Measurements from ENCODE around the gene OR6X1. TPM values are rescaled to one million over a fixed set of nuclear protein-coding genes. Genes with fewer than 3 reads are reported as not detected.
A peak's percentile ranks its signal among the peaks of the same experiment; 100 is the strongest.
"Not testable (repeated sequence)": the region's sequence is repeated elsewhere in the genome, so short reads cannot be mapped to it uniquely, and the experiment has no call there.

Gene OR6X1
- total RNA-seq, 1 donor from 2014 or later: not detected

DNA sequence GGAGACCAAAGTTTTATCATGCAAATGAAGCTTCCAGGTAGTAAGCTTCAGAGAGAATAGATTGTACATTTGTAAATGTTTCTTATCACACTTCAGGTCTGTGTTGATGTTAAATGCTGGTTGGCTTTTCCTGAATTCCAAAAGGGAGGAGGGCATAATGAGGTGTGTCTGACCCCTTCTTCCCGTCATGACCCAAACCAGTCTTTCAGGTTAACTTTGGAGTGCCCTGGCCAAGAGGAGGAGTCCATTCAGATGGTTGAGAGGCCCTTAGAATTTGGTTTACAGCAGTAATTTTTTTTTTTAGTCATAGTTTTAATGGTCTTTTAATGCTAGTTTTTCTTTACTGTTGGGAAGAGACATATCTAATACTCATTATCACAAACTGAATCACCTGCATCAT, 2.5 kb downstream of the OR6X1 start:
- Histone ChIP-seq H3K4me3 (ENCODE audit: low read depth, low read length) (no peak overlapping the region), H3K36me3 (ENCODE audit: control insufficient read depth, insufficient read depth, low read length) (no peaks in the 10 kb centered on the region), H3K27me3 (ENCODE audit: control insufficient read depth, insufficient read depth, low read length) (no peaks in the 10 kb centered on the region)
- TF ChIP-seq, protein P1, sequence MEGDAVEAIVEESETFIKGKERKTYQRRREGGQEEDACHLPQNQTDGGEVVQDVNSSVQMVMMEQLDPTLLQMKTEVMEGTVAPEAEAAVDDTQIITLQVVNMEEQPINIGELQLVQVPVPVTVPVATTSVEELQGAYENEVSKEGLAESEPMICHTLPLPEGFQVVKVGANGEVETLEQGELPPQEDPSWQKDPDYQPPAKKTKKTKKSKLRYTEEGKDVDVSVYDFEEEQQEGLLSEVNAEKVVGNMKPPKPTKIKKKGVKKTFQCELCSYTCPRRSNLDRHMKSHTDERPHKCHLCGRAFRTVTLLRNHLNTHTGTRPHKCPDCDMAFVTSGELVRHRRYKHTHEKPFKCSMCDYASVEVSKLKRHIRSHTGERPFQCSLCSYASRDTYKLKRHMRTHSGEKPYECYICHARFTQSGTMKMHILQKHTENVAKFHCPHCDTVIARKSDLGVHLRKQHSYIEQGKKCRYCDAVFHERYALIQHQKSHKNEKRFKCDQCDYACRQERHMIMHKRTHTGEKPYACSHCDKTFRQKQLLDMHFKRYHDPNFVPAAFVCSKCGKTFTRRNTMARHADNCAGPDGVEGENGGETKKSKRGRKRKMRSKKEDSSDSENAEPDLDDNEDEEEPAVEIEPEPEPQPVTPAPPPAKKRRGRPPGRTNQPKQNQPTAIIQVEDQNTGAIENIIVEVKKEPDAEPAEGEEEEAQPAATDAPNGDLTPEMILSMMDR (IDR thresholded peaks at IDR 0.05; ENCODE audit: insufficient read depth, low read length, poor library complexity, severe bottlenecking): no peak
- no peak for DNase-seq (ENCODE audit: low read depth)

DNA sequence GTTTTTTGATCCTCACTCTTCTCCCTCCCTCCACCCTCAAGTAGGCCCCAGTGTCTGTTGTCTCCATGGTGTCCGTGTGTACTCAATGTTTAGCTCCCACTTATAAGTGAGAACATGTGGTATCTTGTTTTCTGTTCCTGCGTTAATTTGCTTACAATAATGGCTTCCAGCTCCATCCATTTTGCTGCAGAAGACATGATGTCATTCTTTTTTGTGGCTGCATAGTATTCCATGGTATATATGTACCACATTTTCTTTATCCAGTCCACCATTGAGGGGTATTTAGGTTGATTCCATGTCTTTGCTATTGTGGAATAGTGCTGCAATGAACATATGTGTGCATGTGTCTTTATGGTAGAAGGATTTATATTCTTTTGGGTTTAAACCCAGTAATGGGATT, 6.0 kb downstream of the OR6X1 start:
- H3K36me3 ChIP-seq (ENCODE audit: control insufficient read depth, insufficient read depth, low read length); H3K4me3 ChIP-seq (ENCODE audit: low read depth, low read length); DNase-seq (ENCODE audit: low read depth): not testable (repeated sequence)

GRCh38 chr11:123745764-123746451, 8.4 kb downstream of the OR6X1 start:
- TF ChIP-seq, protein P1 (IDR thresholded peaks at IDR 0.05; ENCODE audit: insufficient read depth, low read length, poor library complexity, severe bottlenecking): no peak
- no peaks in the 10 kb centered on the region for H3K27me3 ChIP-seq (ENCODE audit: control insufficient read depth, insufficient read depth, low read length)
- DNase-seq (ENCODE audit: low read depth): no peak
- no peak overlapping the region for H3K4me3 ChIP-seq (ENCODE audit: low read depth, low read length)
- H3K36me3 ChIP-seq (ENCODE audit: control insufficient read depth, insufficient read depth, low read length): no peaks in the 10 kb centered on the region

More for the DNA sequence above, 6.0 kb downstream of the OR6X1 start:
- H3K27me3 ChIP-seq (ENCODE audit: control insufficient read depth, insufficient read depth, low read length): not testable (repeated sequence)

DNA sequence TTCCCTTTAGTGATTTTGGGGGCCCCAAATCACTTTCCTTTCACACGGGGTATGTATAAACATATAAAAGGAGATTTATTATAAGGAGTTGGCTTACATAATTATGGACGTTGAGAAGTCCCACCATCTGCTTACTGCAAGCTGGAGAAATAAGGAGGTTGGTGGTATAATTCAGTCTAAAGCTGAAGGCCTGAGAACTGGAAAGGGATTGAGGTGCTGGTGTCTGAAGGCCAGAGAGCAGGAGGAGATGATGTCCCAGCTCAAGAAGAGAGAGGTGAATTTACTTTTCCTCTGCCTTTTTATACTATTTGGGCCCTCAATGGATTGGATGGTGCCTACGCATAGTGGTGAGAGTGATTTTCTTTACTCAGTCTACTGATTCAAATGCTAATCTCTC, 11.6 kb downstream of the OR6X1 start:
- TF ChIP-seq, protein P1 (IDR thresholded peaks at IDR 0.05; ENCODE audit: insufficient read depth, low read length, poor library complexity, severe bottlenecking): no peak
- Histone ChIP-seq H3K27me3 (ENCODE audit: control insufficient read depth, insufficient read depth, low read length) (no peaks in the 10 kb centered on the region), H3K4me3 (ENCODE audit: low read depth, low read length) (no peak overlapping the region), H3K36me3 (ENCODE audit: control insufficient read depth, insufficient read depth, low read length) (no peaks in the 10 kb centered on the region)
- no peak for DNase-seq (ENCODE audit: low read depth)

- peak overlapping the region; percentile 86 for H3K4me3 ChIP-seq (ENCODE audit: low read depth, low read length)
- no peaks in the 10 kb centered on the region for H3K36me3 ChIP-seq (ENCODE audit: control insufficient read depth, insufficient read depth, low read length)
- TF ChIP-seq, protein P1 (IDR thresholded peaks at IDR 0.05; ENCODE audit: insufficient read depth, low read length, poor library complexity, severe bottlenecking): no peak
- H3K27me3 ChIP-seq (ENCODE audit: control insufficient read depth, insufficient read depth, low read length): no peaks in the 10 kb centered on the region
- no peak for DNase-seq (ENCODE audit: low read depth)
Measured at GRCh38 chr11:123742031-123742723, 12.1 kb downstream of the OR6X1 start.

- H3K27me3 ChIP-seq (ENCODE audit: control insufficient read depth, insufficient read depth, low read length): no peaks in the 10 kb centered on the region
- peak within 1 kb of the TSS; percentile 86 for H3K4me3 ChIP-seq (ENCODE audit: low read depth, low read length)
- peak; percentile 42 for DNase-seq (ENCODE audit: low read depth)
- H3K36me3 ChIP-seq (ENCODE audit: control insufficient read depth, insufficient read depth, low read length): no peaks in the 10 kb centered on the region
- TF ChIP-seq, protein P1 (IDR thresholded peaks at IDR 0.05; ENCODE audit: insufficient read depth, low read length, poor library complexity, severe bottlenecking): peak; percentile 0
Measured at GRCh38 chr11:123741159-123742030, 12.9 kb downstream of the OR6X1 start, which contains the start of gene ZNF202. Gene ZNF202, minus strand, starts transcription at chr11:123741660. Its CDS starts 10,772 bp downstream, at chr11:123730888.

Data from kidney epithelial cell (primary cell).